ENCODE measurements around the gene CHERP.

The CHERP gene

DNA sequence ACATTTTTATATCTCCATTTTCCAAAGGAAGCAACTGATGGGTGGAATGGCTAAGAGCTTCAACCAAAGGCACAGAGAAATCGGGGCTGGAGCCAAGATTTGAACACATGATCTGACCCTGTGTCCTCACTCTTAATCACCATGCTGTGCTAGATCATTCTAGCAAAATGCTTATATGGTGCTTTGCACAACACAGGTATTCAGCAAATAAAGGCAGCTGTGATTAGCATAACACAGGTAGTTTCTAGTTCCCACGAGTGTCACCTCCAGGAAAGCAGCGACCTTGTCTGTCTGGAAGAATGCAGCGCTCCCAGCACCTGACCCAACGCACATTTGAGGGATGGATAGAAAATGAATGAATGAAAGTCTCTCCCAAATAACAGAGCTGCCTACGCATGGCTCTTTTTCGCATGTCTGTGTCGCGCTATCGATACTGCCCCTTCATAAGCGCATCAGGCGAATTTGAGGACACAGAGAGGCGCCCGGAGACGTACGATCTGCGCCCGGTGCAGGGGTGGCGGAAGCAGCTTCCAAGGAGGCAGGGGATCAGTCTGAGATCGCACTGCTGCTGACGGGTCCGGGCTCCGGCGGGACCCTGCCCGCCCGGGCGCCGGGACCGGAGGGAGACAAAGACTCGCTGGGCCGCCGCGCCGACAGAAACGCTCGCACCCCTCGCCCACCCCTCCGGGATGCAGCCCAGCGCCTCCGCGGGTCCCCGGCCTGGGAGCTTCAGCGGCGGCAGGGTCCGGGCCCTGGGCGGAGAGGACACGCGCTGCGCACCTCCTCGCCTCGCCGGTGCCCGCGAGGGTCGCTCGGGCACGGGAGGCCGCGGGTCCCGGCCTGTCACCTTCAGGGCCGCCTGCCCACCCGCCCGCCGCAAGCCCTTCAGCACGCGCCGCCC is 71.1 kb downstream of the CHERP start:
- DNase-seq: no peak

DNA sequence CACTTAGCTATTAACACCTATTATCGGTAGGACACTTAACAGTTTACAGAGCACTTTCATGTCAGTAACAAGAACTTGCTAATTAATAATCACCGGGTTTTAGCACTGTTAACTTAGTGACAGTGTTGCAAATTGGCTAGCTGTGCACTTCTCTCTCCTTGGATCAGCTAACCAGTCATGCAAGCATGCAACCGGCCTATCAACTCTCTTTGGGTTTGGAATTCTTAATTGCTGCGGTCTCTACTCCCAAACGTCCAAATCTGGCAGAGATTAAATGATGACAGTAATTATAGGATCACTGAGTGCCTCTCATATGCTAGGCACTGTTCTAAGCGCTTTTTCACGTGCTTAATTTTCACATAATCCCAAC is 71.7 kb downstream of the CHERP start:
- DNase-seq: no peak
